GM19455 (cell line): ENCODE measurements around the gene SLC16A13.
"Not testable (repeated sequence)": the region's sequence is repeated elsewhere in the genome, so short reads cannot be mapped to it uniquely, and the experiment has no call there.

Experiments used
- ATAC-seq: cut with Tn5 transposase; IDR thresholded peaks from one replicate; pipeline ENCODE4 v1.9.1; 2021; ENCODE audit not compliant: unreplicated experiment

The SLC16A13 gene

DNA sequence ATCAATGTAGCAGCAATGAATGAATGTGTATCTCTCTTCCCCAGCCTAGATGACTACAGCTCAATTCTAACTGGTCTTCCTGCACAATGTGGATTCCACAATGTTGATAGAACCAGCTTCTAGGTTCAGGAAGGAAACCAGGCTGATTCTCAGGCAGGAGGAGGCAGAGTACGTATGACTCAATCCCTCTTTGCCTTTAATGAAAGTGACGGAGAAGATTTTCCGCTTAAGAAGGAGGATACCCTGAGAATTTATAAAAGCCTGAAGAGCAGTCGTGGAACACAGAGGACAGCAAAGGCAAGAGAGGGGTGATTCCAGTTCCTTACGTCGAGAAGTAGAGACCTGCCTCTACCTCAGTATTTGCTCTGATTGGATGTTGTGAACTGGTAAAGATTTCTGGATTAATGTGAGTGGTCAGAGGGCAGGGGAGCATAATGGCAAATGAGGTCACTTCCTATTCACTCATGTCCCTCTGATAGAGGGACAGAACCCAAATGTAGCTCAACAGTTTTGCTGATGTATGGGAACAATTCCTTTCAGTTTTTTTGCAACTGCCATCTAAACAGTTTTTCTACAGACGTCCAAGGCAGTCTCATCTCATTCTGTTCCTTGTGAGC lies 23.1 kb downstream of the SLC16A13 start:
- ATAC-seq = no peak

DNA sequence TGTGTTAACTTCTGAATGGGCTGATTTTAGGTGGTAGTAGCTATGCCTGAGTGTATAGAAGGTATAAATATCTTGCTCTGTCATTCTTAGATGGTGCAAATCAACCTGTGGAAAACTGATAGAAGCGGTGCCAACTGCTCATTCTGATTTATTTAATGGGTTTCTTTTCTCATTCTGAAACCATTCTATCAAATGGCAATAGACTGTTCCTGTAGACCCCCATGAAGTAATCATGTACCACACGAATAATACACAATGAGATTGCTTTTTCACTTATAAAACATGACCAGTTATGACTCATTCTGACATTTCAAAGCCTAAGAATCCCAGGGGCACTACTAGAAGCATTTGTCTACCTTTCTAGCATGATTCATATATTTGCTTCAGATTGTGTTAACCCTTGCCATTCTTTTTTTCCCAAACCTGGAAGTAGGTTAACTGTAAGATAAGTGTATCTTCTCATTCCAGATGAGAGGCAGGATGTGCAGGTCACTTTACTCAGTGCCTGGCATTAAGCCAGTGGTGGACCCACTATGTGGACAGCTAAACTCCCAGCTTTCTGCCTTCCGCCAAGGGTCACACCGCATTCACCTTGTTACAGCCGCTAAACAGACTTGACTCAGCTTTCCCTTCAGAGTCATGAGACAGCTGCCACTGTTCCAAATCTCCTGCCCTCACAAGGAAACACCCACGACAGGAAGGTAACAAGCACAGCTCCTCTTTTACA lies 24.5 kb downstream of the SLC16A13 start:
- ATAC-seq = no peak

DNA sequence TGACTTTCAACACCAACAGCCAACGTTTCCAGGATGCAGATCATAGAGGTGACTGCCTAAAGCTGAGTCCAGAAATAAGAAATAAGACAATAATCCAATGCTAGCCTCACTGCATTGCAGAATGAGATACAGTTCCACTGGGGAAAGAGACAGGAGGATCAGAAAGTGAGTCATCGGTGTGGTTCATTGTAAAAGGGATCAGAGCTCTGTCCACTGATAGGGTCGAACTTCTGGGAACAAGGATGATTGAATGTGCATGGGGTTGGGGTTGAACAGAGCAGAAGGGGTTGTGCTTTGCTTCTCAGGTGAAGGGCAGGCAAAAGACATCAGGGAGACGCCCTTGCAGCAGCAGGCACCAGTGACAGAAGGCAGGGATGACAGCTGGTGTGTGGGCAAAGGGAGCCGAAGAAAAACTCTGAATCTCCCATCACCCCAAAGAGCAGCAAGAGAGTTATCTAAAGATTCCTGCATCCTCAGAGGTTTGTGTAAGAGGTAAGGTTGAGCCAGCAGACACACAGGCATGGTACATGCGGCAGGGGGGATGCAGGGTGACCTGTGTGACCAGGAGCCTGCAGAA lies 27.8 kb downstream of the SLC16A13 start:
- ATAC-seq = no peak

DNA sequence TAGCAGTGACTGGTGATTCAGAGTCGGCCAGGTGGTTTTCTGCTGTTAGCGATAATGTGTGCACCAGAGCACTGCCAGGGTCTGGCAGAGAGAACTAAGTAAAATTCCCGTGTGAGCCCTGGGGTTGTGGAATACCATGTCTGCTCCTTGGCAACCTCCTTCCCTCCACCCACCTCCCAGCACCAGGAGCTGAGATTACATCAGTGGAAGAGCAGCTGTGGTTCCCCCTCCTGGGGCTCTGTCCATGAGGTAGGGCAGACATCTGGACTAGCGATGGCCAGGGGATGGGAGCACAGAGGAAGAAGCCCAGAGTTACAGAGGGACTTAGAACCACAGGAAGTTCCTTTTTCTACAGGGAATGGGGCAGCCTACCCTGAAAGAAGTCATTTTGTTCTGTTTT lies 28.4 kb downstream of the SLC16A13 start:
- ATAC-seq = no peak

DNA sequence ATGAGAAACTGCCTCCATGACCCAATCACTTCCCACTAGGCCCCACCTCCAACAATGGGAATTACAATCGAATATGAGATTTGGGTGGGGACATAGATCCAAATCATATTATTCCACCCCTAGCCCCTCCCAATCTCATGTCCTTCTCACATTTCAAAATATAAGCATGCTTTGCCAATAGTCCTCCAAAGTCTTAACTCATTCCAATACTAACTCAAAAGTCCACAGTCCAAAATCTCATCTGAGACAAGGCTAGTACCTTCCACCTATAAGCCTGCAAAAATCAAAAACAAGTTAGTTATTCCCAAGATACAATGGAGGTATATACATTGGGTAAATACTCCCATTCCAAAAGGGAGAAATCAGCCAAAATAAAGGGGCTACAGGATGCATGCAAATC lies 31.4 kb downstream of the SLC16A13 start:
- ATAC-seq = no peak

DNA sequence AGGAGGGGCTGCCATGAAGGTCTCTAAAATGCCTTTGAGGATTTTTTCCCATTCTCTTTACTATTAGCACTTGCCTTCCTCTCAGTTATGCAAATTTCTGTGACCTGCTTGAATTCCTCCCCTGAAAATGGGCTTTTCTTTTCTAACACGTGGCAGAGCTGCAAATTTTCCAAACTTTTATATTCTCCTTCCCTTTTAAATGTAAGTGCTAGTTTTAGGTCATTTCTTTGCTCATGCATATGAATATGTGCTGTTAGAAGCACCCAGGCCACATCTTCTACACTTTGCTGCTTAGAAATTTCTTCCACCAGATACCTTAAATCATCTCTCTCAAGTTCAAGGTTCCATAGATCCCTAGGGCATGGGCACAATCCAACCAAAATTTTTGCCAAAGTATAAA lies 32.5 kb downstream of the SLC16A13 start:
- ATAC-seq = no peak

DNA sequence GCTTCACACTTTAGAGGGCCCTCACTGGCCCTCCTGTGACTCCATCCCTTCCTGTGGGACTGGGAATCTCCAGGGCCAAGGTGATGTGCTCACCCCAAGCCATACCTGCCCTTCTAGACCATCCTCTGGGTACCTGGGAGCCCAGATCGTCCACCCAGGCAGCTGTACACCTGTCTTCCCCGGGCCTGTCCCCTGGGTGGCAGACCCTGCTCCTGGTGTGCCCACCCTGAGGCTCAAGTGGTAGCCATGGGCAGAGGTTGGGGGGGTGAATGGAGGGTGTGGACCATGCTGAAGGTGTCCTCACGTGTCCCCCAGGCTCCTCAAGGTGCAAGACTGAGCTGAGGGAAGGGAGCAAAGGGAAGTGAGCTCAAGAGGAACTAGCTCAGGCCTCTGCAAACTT lies 34.9 kb downstream of the SLC16A13 start:
- ATAC-seq = no peak

DNA sequence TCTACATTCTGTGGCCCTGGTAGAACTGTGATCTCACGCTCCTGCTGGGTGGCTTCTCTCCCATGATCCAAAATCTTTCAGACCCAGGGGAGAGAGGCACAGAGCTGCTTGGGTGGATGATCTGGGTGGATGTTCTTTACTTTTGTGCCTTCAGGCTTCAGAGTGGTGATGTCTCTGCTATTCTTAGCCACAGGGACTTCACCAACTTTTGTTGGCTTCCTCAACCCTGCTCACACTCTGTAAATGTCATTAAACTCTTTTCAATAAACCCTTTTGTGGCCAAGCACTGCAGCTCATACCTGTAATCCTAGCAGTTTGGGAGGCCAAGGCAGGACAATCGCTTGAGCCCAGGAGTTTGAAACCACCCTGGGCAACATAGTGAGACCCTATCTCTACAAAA lies 36.6 kb downstream of the SLC16A13 start:
- ATAC-seq = no peak

DNA sequence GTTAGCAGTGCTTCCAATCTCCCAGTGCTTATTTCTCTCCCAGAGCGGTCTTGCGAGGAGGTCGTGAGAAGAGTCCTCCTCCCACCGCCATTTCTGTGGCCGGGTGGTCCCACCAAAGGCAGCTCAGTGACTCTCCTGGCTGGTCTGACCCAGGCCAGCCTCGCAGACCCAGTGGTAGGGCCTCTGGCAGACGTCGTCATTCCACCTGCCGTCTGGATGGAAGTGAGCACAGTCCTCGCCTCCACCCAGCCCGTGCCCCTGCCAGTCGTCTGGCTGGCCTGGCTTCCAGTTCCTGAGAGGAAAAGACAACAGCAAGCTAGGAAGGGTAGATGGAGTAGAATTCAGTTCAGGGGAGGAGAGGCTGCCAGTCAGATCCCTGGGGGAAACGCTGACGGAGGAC lies 39.1 kb downstream of the SLC16A13 start:
- no peak for ATAC-seq

DNA sequence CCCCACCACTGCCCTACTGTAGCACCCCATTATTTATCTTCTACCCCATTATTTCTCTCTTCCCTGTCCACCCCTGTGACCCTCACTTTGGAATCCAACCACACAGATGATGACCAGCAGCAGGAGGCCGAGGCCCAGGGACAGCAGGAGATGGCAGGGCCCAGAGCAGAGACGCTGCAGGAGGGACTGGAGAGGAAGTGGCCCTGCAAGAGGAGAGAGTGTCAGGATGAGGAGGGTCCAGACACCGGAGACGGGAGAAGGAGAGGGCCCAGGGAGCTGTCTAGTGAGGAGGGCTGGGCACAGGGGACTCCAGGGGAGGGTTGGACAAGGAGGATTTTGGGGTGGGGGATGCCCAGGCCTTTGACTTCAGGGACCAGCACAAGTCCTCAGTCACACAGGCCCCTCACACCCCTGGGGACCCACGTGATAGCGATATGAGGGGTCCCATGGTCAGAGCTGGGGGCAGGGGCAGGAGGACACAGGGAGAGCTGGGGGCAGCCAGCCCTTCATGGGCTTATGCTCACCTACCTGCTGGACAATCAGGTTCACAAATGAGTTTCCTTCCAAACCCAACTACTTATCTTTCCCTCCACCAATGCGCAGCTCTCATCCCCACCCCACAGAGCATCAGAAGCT lies 42.2 kb downstream of the SLC16A13 start:
- ATAC-seq = no peak

DNA sequence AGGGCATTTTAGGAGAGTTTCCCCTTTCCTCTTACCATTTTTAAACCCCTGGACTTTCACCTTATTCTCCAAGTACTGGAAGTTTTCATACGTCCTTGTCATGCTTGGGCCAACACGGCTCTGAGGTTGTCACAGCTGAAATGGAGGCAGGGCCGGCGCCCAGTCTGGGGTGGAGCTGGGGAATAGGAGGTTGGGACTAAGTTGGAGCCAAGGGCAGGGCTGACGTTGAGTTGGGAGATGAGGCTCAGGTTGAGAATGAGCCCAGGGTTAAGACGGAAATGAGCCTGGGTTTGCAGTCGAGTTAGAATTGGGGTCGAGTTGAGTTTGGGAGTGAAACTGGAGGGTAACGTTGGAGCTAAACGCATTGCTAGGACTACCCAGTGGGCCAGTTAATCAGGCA lies 42.9 kb downstream of the SLC16A13 start:
- no peak for ATAC-seq

DNA sequence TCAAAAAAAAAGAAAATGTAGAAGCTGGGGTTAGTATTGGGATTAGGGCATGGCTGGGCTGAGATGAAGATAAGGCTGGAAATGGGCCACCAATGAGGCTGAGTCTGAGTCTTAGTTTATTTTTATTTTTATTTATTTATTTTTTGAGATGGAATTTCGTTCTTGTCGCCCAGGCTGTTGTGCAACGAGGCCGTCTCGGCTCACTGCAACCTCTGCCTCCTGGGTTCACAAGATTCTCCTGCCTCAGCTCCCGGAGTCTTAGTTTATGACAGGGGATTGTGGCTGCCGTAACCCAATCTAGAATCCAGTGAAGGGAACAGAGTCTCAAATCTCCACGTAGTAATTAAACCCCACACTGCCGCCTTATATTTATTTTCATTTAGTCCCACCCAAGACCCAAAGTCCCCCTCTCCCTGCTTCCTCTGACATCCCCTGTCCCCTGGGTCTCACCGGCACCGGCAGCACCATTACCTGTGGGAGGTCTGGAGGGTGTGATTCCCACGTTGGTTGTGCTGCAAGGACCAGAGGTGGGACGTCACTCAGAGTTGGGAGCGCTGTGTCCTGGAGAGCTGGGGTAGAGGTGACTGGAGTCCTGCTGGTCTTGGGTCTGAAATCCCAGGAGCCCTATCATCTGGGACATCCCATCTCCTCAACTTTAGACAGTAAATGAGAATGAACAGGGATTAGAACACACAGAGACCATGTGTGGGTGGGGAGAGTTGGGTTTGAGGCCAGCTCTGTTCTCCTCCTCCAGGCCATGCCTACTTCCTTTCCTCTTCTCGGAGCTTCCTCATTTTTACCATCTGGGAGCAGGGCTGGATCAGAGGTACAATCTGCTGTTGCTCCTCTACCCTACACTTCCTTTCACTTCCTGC lies 44.0 kb downstream of the SLC16A13 start, which contains the start of gene CLEC10A:
Gene CLEC10A, minus strand, starts transcription at position 671 of the 875 bp plus-strand sequence. CDS start 1,439 bp downstream, outside the sequence.
- no peak for ATAC-seq

DNA sequence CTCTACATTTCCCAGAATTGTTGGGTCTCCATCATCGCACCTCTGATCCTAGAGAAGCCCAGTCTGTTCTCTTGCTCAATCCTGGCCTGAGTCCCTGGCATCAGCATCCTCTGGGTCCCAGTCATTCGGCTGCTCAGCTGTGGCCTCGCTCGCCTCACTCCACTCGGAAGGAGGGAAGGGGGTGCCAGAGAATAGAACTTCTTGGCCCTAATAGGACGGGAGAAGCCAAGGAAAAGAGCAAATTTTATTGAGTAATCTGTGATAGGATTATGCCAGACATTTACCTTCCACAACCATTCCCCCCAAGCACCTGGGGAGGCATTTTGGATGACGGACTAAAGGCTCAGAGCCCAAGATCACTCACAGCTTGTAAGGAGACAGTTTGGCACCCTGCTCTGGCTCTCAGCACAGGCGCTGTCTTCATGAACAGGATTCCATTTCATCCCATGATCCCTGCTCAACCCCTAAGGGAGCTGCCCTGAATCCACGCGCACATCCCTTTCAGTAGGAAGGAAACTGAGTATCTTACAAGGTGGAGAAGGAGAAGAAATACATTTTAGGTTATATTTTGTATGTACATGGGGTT lies 44.7 kb downstream of the SLC16A13 start:
- no peak for ATAC-seq

DNA sequence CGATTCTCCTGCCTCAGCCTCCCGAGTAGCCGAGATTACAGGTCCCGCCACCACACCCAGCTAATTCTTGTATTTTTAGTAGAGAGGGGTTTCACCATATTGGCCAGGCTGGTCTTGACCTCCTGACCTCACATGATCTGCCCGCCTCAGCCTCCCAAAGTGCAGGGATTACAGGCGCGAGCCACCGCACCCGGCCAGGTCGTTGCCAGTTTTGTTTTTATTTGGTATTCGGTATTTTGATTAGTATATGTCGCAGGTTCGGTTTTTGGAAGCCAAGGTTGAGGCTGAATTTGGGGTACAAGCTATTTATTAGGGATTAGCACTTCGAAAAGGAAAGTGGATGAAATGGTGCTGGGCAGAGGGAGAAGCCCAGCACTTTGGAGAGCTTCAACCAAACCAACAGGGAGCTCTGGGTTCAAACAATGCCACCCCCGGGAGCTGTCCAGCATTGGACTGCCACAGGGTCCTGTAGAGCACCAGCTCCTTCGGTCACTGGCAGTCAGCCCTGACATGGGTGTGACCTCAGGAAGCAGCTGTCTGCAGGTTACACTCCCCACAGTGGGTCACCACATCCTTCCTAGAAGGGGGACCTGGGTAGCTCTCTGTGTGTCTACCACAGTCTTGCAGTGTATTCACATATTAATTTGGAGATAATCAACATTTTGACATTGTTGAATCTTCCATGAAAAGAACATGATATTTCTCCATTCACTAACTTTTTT lies 45.7 kb downstream of the SLC16A13 start:
- ATAC-seq = no peak

DNA sequence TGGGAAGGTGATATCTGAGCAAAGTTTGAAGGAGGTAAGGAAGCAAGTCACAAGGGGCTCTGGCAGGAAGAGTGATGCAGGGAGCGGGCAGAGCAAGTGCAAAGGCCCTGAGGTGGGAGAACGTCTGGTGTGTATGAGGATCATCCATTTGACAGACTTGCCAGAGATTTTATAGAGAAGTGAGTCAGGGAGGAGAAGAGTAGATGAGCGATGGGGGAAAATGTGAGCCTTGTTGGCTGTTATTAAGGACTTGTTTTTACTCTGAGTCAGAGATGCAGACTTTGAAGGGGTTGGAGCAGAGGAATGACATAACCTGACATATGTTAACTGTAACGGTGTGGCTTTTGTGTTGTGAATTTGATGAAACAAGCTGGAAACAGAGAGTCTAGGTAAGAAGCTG lies 47.8 kb downstream of the SLC16A13 start:
- ATAC-seq = no peak

DNA sequence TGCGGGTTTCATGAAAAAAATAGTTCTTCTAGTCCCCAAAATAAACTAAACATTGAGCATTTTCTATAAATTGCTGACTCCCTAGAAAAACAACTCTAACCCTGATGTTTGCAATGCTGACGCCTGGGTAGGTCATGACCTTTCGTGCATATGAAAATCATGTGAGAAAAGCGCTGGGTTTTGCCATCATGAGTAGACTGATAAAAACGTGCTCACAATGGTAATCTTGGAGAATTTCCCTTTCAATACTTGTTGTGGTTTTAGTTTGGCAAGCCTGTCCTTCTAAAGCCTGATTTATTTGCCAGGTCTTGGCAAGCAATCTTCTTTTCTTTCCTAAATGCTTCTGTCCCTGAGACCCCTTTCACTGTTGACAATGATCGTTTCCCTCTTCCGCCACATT lies 48.3 kb downstream of the SLC16A13 start:
- no peak for ATAC-seq

DNA sequence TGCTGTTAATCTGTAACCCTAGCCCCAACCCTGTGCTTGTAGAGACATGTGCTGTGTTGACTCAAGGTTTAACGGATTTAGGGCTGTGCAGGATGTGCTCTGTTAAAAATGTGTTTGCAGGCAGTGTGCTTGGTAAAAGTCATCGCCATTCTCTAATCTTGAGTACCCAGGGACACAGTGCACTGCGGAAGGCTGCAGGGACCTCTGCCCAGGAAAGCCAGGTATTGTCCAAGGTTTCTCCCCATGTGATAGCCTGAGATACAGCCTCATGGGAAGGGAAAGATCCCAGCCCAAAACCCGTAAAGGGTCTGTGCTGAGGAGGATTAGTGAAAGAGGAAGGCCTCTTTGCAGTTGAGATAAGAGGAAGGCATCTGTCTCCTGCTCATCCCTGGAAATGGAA lies 52.6 kb downstream of the SLC16A13 start:
- not testable (repeated sequence) for ATAC-seq

DNA sequence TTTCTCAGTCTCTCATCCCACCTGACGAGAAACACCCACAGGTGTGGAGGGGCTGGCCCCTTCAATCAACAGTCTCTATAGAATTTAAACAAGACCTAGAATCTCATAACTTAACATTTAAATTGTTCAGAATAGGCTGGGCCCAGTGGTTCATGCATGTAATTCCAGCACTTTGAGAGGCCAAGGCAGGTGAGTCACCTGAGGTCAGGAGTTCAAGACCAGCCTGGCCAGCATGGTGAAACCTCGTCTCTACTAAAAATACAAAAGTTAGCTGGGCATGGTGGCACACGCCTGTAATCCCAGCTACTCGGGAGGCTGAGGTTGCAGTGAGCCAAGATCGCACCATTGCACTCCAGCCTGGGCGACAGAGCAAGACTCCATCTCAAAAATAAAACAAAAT lies 53.8 kb downstream of the SLC16A13 start:
- not testable (repeated sequence) for ATAC-seq
